A673 (cell line): ENCODE measurements around the gene ELL. TPM values are rescaled to one million over a fixed set of nuclear protein-coding genes. Genes with fewer than 3 reads are reported as not detected.

Experiments
- BruUV-seq: library from RNA; stranded (reverse); fragments of 400-500 nt; replicated peaks from 2 replicates; lab custom pipeline; 2021; lab: Mats Ljungman, UMichigan
- CTCF ChIA-PET: fragments of 300-600 bp; sonication (Branson Sonifier 250); formaldehyde crosslinking; loops from one replicate; lab custom pipeline; 2022; ENCODE audit warnings: antibody characterized with exemption; lab: Charles Lee
- POLR2A ChIA-PET: fragments of 300-600 bp; sonication (Branson Sonifier 250); formaldehyde crosslinking; loops from one replicate; lab custom pipeline; 2022; ENCODE audit warnings: antibody characterized with exemption; ENCODE audit not compliant: low non-redundant PET; lab: Charles Lee
- DNase-seq: peaks from one replicate; pipeline ENCODE4 v3.0.0-alpha.2; 2015; ENCODE audit warnings: low spot score
- H3K27ac ChIP-seq: fragments of 200-600 bp; sonication (generic); 2 replicates; pipeline ENCODE4 v1.5.1; 2016; ENCODE audit warnings: mixed run types, low read depth, mild to moderate bottlenecking, mixed read lengths, antibody characterized with exemption, low read length; ENCODE audit not compliant: poor library complexity, severe bottlenecking
- H3K27me3 ChIP-seq: fragments of 200-600 bp; sonication (generic); replicated peaks from 2 replicates; pipeline ENCODE4 v1.6.1; 2017; ENCODE audit warnings: mixed run types, low read depth, mild to moderate bottlenecking, mixed read lengths, antibody characterized with exemption, low read length; ENCODE audit not compliant: insufficient read depth, poor library complexity
- H3K36me3 ChIP-seq: fragments of 200-600 bp; sonication (generic); 2 replicates; pipeline ENCODE4 v1.6.1; 2016; ENCODE audit warnings: mixed run types, mild to moderate bottlenecking, mixed read lengths, antibody characterized with exemption, low read length; ENCODE audit not compliant: insufficient read depth, poor library complexity, severe bottlenecking
- H3K4me1 ChIP-seq: fragments of 200-600 bp; sonication (generic); 2 replicates; pipeline ENCODE4 v1.6.1; 2017; ENCODE audit warnings: mixed run types, mild to moderate bottlenecking, mixed read lengths, antibody characterized with exemption, low read length; ENCODE audit not compliant: insufficient read depth, poor library complexity, severe bottlenecking
- H3K4me3 ChIP-seq: fragments of 200-600 bp; sonication (generic); 2 replicates; pipeline ENCODE4 v1.5.1; 2016; ENCODE audit warnings: low read depth, mixed run types, mild to moderate bottlenecking, mixed read lengths, low read length; ENCODE audit not compliant: poor library complexity, severe bottlenecking
- H3K9me3 ChIP-seq: fragments of 200-600 bp; sonication (generic); 2 replicates; pipeline ENCODE4 v1.6.1; 2016; ENCODE audit warnings: mixed run types, low read depth, mild to moderate bottlenecking, mixed read lengths, antibody characterized with exemption, low read length; ENCODE audit not compliant: poor library complexity, severe bottlenecking
- EZH2 ChIP-seq: fragments of 200-600 bp; sonication (generic); IDR thresholded peaks from 2 replicates; pipeline ENCODE4 v1.6.1; 2017; ENCODE audit warnings: borderline replicate concordance, low read depth, mild to moderate bottlenecking, mixed read lengths, antibody characterized with exemption, low read length; ENCODE audit not compliant: poor library complexity, severe bottlenecking
- intact Hi-C: fragments of 100-400 bp; cut with micrococcal nuclease; formaldehyde crosslinking; loops from one replicate; pipeline ENCODE4 v1.10.0; 2022; ENCODE audit not compliant: unreplicated experiment
- total RNA-seq: library from RNA; stranded (reverse); gene quantifications from 2 replicates; pipeline ENCODE4 v1.2.3, GENCODE V29; 2021
- TF ChIP-seq, protein P1 (sequence below): fragments of 300-800, 200-600 bp; sonication (generic); conservative IDR thresholded peaks from 2 replicates; pipeline ENCODE4 v1.5.1; 2017; ENCODE audit warnings: low read depth, mild to moderate bottlenecking, antibody characterized with exemption, low read length, moderate library complexity, mixed read lengths

The ELL gene
- total RNA-seq, 1 experiment from 2014 or later: 16.4 TPM

DNA sequence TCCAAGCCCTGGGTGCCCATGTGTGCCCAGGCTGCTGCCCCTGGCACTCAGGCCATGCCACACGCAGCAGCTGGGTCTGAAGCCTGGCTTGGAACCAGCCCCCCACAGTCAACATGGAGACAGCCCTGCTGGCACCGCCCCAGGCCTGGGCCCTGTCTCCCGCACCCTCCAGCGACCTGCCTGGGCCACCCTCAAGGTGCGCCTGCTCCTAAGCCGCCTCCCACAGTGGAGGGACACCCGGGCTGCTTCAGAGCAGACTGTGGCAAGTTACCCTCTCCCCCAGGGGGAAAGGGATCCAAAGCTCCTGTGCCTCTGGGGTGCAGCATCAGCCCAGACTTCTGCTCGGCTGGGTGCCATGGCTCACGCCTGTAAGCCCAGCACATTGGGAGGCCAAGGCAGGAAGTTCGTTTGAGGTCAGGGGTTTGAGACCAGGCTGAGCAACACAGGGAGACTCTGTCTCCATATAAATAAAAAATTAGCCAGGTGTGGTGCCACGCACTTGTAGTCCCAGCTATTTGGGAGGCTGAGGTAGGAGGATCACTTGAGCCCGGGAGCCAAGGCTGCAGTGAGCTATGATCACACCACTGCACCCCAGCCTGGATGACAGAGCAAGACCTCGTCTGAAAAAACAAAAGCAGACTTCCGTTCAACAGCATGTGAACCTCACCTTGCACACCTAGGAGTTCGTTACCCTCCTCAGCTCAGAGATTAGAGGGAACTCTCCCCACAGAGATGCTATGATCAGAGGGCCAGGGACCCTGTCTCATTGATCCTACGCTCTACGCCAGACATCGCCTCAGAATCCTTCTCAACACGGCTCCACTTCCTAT lies 15.6 kb downstream of the ELL start:
- ChIA-PET POLR2A (no interaction called here), CTCF (no interaction called here)
- H3K27me3 ChIP-seq: no peaks in the 10 kb centered on the region
- H3K27ac ChIP-seq: no peak overlapping the region
- no peaks in the 10 kb centered on the region for H3K36me3 ChIP-seq
- no peak for DNase-seq
- no peaks in the 10 kb centered on the region for H3K9me3 ChIP-seq
- no peaks in the 10 kb centered on the region for H3K4me1 ChIP-seq
- no peak overlapping the region for H3K4me3 ChIP-seq
- BruUV-seq: no TSS peak
- intact Hi-C loops: no loop called here
- TF ChIP-seq, protein P1, sequence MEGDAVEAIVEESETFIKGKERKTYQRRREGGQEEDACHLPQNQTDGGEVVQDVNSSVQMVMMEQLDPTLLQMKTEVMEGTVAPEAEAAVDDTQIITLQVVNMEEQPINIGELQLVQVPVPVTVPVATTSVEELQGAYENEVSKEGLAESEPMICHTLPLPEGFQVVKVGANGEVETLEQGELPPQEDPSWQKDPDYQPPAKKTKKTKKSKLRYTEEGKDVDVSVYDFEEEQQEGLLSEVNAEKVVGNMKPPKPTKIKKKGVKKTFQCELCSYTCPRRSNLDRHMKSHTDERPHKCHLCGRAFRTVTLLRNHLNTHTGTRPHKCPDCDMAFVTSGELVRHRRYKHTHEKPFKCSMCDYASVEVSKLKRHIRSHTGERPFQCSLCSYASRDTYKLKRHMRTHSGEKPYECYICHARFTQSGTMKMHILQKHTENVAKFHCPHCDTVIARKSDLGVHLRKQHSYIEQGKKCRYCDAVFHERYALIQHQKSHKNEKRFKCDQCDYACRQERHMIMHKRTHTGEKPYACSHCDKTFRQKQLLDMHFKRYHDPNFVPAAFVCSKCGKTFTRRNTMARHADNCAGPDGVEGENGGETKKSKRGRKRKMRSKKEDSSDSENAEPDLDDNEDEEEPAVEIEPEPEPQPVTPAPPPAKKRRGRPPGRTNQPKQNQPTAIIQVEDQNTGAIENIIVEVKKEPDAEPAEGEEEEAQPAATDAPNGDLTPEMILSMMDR: no peak
- TF ChIP-seq EZH2: no peak

DNA sequence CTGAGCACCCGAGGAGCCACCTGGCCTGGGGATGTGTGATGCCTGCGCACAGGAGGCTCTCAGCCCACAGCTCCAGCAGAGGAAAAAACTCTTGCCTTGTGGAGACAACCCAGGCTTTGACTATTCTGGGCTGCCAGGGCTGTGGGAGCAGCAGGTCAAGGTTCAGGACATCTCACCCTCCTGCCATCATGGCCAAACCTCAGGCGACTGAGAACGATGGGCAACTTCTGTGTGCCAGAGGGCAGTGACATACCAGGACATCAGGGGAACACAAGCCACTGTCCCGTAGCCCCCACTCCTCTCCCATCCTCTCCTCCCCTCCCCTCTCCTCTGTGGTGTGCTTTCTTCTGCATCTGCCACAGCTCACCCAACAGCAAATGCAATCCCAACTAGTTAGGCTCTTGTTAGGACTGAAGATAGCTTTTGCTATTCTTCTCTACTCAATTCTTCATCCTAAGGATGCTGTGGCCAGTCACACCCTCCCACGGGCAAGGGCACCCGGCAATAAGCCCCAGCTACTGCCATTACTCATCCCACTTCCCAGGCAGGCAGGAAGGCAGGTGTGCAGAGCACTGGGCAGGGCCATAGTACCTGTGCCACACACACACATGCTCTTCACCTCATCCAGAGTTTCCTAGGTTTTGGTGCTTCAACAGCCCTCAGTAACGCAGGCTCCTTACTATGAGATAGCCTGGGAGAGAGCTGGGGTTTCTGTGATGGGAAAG lies 16.8 kb downstream of the ELL start:
- no peaks in the 10 kb centered on the region for H3K36me3 ChIP-seq
- no peaks in the 10 kb centered on the region for H3K9me3 ChIP-seq
- no peaks in the 10 kb centered on the region for H3K4me1 ChIP-seq
- no peak overlapping the region for H3K27ac ChIP-seq
- no peak for DNase-seq
- TF ChIP-seq, protein P1: no peak
- no peak for TF ChIP-seq EZH2
- ChIA-PET CTCF (no interaction called here), POLR2A (no interaction called here)
- BruUV-seq: no TSS peak
- H3K27me3 ChIP-seq: no peaks in the 10 kb centered on the region
- no peak overlapping the region for H3K4me3 ChIP-seq
- intact Hi-C loops: no loop called here

DNA sequence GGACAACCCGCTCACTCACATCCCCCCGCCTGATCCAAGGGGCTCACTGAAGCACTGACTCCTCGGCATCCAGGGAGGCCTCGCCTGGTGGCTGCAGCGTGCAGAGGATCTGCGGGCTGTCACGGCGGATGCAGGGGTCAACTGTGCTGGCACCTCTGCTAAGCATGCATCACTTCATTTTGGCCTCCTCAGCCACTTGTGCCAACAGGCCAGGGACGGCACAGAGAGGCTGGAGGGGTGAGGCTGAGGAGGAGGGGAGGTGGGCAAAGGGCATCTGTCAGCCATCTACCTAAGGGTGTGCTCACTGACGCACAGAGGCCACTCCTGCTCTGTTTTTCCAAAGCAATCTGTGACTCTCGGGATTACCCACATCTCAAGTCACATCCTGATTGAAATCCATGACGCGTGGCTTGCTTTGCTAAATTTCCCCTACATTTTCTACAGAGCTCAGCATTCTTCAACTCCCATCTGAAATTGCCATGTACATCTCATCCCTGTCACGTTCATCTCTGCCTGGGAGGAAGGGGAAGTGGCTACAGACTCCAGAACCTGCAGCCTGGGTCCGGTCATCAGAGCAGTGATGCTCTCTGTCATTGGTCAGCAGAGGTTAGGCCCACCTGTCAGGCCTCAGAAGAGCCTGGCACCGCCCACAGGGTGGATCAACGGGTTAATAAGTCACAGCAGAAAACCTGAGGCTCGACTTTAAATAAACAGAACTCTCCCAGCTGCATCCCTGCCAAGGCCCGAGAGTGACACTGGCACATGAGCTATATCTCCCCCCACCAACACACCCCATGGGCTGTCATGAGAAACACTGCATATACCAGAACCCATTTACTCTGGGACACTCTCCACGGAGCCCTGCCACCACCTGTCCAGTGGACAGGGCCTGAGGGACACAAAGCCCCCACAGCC lies 17.6 kb downstream of the ELL start:
- H3K9me3 ChIP-seq: no peaks in the 10 kb centered on the region
- DNase-seq: no peak
- no peak overlapping the region for H3K4me3 ChIP-seq
- H3K36me3 ChIP-seq: no peaks in the 10 kb centered on the region
- H3K4me1 ChIP-seq: no peaks in the 10 kb centered on the region
- intact Hi-C loops: no loop called here
- ChIA-PET POLR2A (no interaction called here), CTCF (no interaction called here)
- BruUV-seq: no TSS peak
- H3K27ac ChIP-seq: no peak overlapping the region
- TF ChIP-seq EZH2: no peak
- TF ChIP-seq, protein P1: no peak
- H3K27me3 ChIP-seq: no peaks in the 10 kb centered on the region
